K562 (cell line): Measurements from ENCODE around the gene FES. TPM values are rescaled to one million over a fixed set of nuclear protein-coding genes. Genes with fewer than 3 reads are reported as not detected.

Experiments used
- ATAC-seq: fragments of 200-7000 bp; cut with Tn5 transposase; 3 replicates; pipeline ENCODE4 v1.9.1; 2020; ENCODE audit warnings: moderate library complexity
- BruUV-seq: library from RNA; stranded (reverse); fragments of 400-500 nt; replicated peaks from 2 replicates; lab custom pipeline; 2021; lab: Mats Ljungman, UMichigan
- CTCF ChIA-PET: fragments of 300-600 bp; formaldehyde crosslinking; extraction: SDS; loops from one replicate; lab custom pipeline; 2021; ENCODE audit warnings: low intra/inter-chr PET ratio; lab: Yijun Ruan, JAX
- POLR2A ChIA-PET: fragments of 300-600, 350-650 bp; sonication (Branson Sonifier 250); formaldehyde crosslinking; extraction: SDS; loops from one replicate; lab custom pipeline; 2021; ENCODE audit warnings: antibody characterized with exemption, inconsistent platforms; lab: Yijun Ruan, JAX
- DNase-seq, 4 experiments: peaks; one replicate each; pipeline versions ENCODE4 v3.0.0 to v3.0.0-alpha.2; 2011 to 2018; ENCODE audit warnings: low spot score in 3 of 4, mixed read lengths in 3 of 4; ENCODE audit errors: extremely low read depth in 1 of 4
- FAIRE-seq: peaks from 2 replicates; lab custom pipeline; 2011; peaks lifted over from hg19 to GRCh38; lab: Jason Lieb, UNC
- H2AFZ ChIP-seq: 2 replicates; pipeline ENCODE4 v1.6.0; 2011; ENCODE audit warnings: low read depth, low read length, control low read depth, inconsistent platforms
- H3K27ac ChIP-seq: fragments of 200-600 bp; 3 replicates; pipeline ENCODE4 v1.8.0; 2011; ENCODE audit warnings: low read depth, mild to moderate bottlenecking, control low read depth, inconsistent platforms, low read length, moderate library complexity, mixed read lengths; ENCODE audit errors: extremely low read depth
- H3K27me3 ChIP-seq, 2 experiments: fragments of 300-600 bp in 1 of 2; 2 replicates in 1 of 2; 3 replicates in 1 of 2; pipeline versions ENCODE4 v1.6.0 to v1.8.0; 2011; ENCODE audit warnings: inconsistent platforms in 2 of 2, low read length in 2 of 2, mild to moderate bottlenecking in 1 of 2, mixed read lengths in 1 of 2, moderate library complexity in 1 of 2; ENCODE audit not compliant: control insufficient read depth in 2 of 2, insufficient read depth in 2 of 2
- H3K36me3 ChIP-seq: fragments of 300-600 bp; 3 replicates; pipeline ENCODE4 v1.8.0; 2011; ENCODE audit warnings: mild to moderate bottlenecking, low read length, inconsistent platforms; ENCODE audit not compliant: control insufficient read depth, insufficient read depth
- H3K4me1 ChIP-seq, 2 experiments: fragments of 200-600 bp in 1 of 2; replicated peaks in 1 of 2; 2 replicates in 1 of 2; 3 replicates in 1 of 2; pipeline versions ENCODE4 v1.5.1 to v1.8.0; 2011; ENCODE audit warnings: inconsistent platforms in 2 of 2, low read length in 2 of 2, mild to moderate bottlenecking in 1 of 2, mixed read lengths in 1 of 2, moderate library complexity in 1 of 2; ENCODE audit not compliant: control insufficient read depth in 2 of 2, insufficient read depth in 2 of 2
- H3K4me2 ChIP-seq: 2 replicates; pipeline ENCODE4 v1.6.1; 2011; ENCODE audit warnings: low read length, control low read depth, inconsistent platforms, mixed read lengths; ENCODE audit not compliant: insufficient read depth
- H3K4me3 ChIP-seq: fragments of 200-600 bp; sonication (generic), shearing (Covaris generic); 2 replicates; pipeline ENCODE4 v1.5.1; 2016; ENCODE audit warnings: control low read depth, inconsistent platforms
- H3K79me2 ChIP-seq: fragments of 200-600 bp; 3 replicates; pipeline ENCODE4 v1.8.0; 2011; ENCODE audit warnings: low read length, inconsistent platforms; ENCODE audit not compliant: control insufficient read depth, insufficient read depth
- H3K9ac ChIP-seq, 2 experiments: 2 replicates each; pipeline versions ENCODE4 v1.6.0 to v1.6.1; 2011; ENCODE audit warnings: low read depth in 2 of 2, low read length in 2 of 2, control low read depth in 1 of 2, inconsistent platforms in 1 of 2, mild to moderate bottlenecking in 1 of 2, mixed read lengths in 1 of 2; ENCODE audit not compliant: insufficient read depth in 1 of 2
- H3K9me1 ChIP-seq: one replicate; pipeline ENCODE4 v1.6.0; 2011; ENCODE audit warnings: inconsistent platforms, mild to moderate bottlenecking, low read length, moderate library complexity; ENCODE audit not compliant: control insufficient read depth, insufficient read depth
- H3K9me3 ChIP-seq: replicated peaks from 2 replicates; pipeline ENCODE4 v1.5.1; 2011; ENCODE audit warnings: low read depth, low read length, inconsistent platforms; ENCODE audit not compliant: control insufficient read depth, insufficient read depth
- H4K20me1 ChIP-seq: replicated peaks from 2 replicates; pipeline ENCODE4 v1.6.1; 2011; ENCODE audit warnings: low read length, inconsistent platforms, mixed read lengths; ENCODE audit not compliant: control insufficient read depth, insufficient read depth
- CCNT2 ChIP-seq: IDR thresholded peaks from 2 replicates; pipeline ENCODE4 v1.6.1; 2011; ENCODE audit warnings: borderline replicate concordance, low read depth, mild to moderate bottlenecking, moderate library complexity, mixed read lengths, low read length; ENCODE audit not compliant: insufficient read length; ENCODE audit errors: extremely low read depth
- E2F3 ChIP-seq: fragments of 250-450 bp; sonication (Bioruptor Pico); IDR thresholded peaks from 2 replicates; pipeline ENCODE4 v1.4.0; 2020; ENCODE audit warnings: mild to moderate bottlenecking
- KLF16 ChIP-seq: IDR thresholded peaks from 2 replicates; pipeline ENCODE4 v1.6.1; 2016; ENCODE audit warnings: antibody characterized with exemption
- MCM3 ChIP-seq: fragments of 450-650 bp; IDR thresholded peaks from 2 replicates; pipeline ENCODE4 v1.6.1; 2016
- MEIS2 ChIP-seq: fragments of 450-650 bp; IDR thresholded peaks from 2 replicates; pipeline ENCODE4 v1.6.1; 2014; ENCODE audit warnings: mild to moderate bottlenecking; ENCODE audit not compliant: partially characterized antibody
- POLR2A ChIP-seq: fragments of 450-650 bp; conservative IDR thresholded peaks from 2 replicates; pipeline ENCODE4 v1.6.1; 2016
- RFX7 ChIP-seq: fragments of 250-450 bp; sonication (Bioruptor Pico); IDR thresholded peaks from 2 replicates; pipeline ENCODE4 v1.5.1; 2021; ENCODE audit warnings: mild to moderate bottlenecking
- SIN3A ChIP-seq, 2 experiments: fragments of 150-350 bp in 1 of 2; IDR thresholded peaks; 2 replicates each; pipeline ENCODE4 v1.6.1; 2011 to 2016; ENCODE audit warnings: borderline replicate concordance in 2 of 2, low read depth in 2 of 2, low read length in 2 of 2, mild to moderate bottlenecking in 2 of 2, moderate library complexity in 2 of 2; ENCODE audit not compliant: control insufficient read depth in 1 of 2
- TARDBP ChIP-seq: fragments of 450-650 bp; IDR thresholded peaks from 2 replicates; pipeline ENCODE4 v1.6.1; 2016
- ZNF165 ChIP-seq: fragments of 250-450 bp; sonication (Bioruptor Pico); IDR thresholded peaks from 2 replicates; pipeline ENCODE4 v1.4.0; 2020; ENCODE audit warnings: borderline replicate concordance
- ZNF253 ChIP-seq: fragments of 250-450 bp; sonication (Bioruptor Pico); conservative IDR thresholded peaks from 2 replicates; pipeline ENCODE4 v1.6.1; 2021; ENCODE audit warnings: mild to moderate bottlenecking
- ZNF324 ChIP-seq: fragments of 250-450 bp; sonication (Bioruptor Pico); IDR thresholded peaks from 2 replicates; pipeline ENCODE4 v1.4.0; 2020; ENCODE audit warnings: mild to moderate bottlenecking
- WGBS: fragments of 100-300 bp; shearing (Covaris generic); methylation state at CpG from one replicate; pipeline ENCODE4 v1.1.6; 2016; ENCODE audit warnings: low coverage, mixed read lengths; ENCODE audit not compliant: insufficient coverage; ENCODE audit errors: missing lambda C conversion rate; 5-methylcytosine and 5-hydroxymethylcytosine counted together
- in situ Hi-C: fragments of 300-500 bp; cut with MboI; formaldehyde crosslinking; loops from 4 replicates; pipeline ENCODE4 v1.15.0; 2018; ENCODE audit warnings: inconsistent platforms, mixed read lengths
- intact Hi-C: fragments of 100-400 bp; cut with micrococcal nuclease; formaldehyde crosslinking; loops from 2 replicates; pipeline ENCODE4 v1.14.2; 2022
- polyA plus RNA-seq, 8 experiments: library from polyadenylated mRNA; depleted of rRNA in 4 of 8; stranded (reverse) in 5 of 8; unstranded in 3 of 8; fragments of >200 nt; fragmentation: Nextera tagmentation in 2 of 8; fragmentation: Illumina TruSeq in 1 of 8; extraction: Ambion mirVana in 2 of 8; extraction: Trizol in 1 of 8; gene quantifications; 2 replicates each; pipeline versions ENCODE4 v1.2.1 to v1.2.3, GENCODE V29; 2011 to 2014; ENCODE audit warnings: inconsistent platforms in 1 of 8, missing spikeins in 1 of 8
- total RNA-seq, 7 experiments: library from RNA; depleted of rRNA in 6 of 7; stranded (reverse); fragments of >200 nt in 6 of 7; fragmentation: Illumina TruSeq in 2 of 7; extraction: Trizol in 2 of 7; gene quantifications; 2 replicates each; pipeline versions ENCODE4 v1.2.1 to v1.2.3, GENCODE V29; 2011 to 2021; ENCODE audit warnings: low replicate concordance in 1 of 7
- TF ChIP-seq, protein P1 (sequence below): fragments of 450-650 bp; IDR thresholded peaks from 2 replicates; pipeline ENCODE4 v1.6.1; 2016
- TF ChIP-seq, protein P2 (sequence below): fragments of 250-450 bp; sonication (Bioruptor Pico); IDR thresholded peaks from 2 replicates; pipeline ENCODE4 v1.4.0; 2020; ENCODE audit warnings: mild to moderate bottlenecking, moderate library complexity, borderline replicate concordance
- TF ChIP-seq, protein P3 (sequence below): sonication (generic); formaldehyde crosslinking; IDR thresholded peaks from 2 replicates; pipeline ENCODE4 v1.5.0; 2020; ENCODE audit warnings: missing genetic modification reagents
- TF ChIP-seq, protein P4 (sequence below): fragments of 450-650 bp; IDR thresholded peaks from 2 replicates; pipeline ENCODE4 v1.6.1; 2016; ENCODE audit warnings: low read depth, mild to moderate bottlenecking, moderate library complexity
- TF ChIP-seq, protein P5 (sequence below): fragments of 250-450 bp; sonication (Bioruptor Pico); IDR thresholded peaks from 2 replicates; pipeline ENCODE4 v1.8.0; 2021; ENCODE audit warnings: borderline replicate concordance, mild to moderate bottlenecking, moderate library complexity; ENCODE audit not compliant: poor library complexity, severe bottlenecking

Gene FES
- total and polyA plus RNA-seq, 9 of the 15 experiments (the other 6 are each of a cell fraction or from before 2014, with no cell fraction given), result 0.38 to 2.6 (median 0.82) TPM

DNA sequence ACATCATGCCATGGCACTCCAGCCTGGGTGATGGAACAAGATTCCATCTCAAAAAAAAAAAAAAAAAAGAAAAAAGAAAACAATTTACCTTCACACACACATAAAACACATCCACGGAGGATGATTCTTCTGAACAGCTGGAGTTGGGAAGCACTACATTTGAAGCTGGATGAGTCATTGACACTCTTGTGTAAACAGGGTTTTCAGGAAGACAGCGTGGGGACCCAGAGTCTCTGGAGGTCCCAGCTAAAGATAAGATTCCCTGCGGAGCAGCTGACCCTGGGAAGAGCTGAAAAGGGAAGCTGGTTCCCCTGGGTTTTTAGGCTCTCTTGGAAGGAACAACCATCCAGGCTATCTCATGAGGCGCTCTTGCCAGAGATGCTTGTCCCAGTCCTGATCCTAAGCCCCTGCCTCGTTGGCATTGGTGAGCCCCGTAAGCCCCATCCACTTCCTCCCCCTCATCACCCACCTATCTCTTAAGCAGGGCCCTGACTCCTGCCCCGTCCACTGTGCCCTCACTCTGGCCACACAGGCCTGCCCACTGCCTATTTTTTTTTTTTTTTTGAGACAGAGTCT, 47.9 kb upstream of the FES start:
- CTCF ChIA-PET, result no interaction called here
- Histone ChIP-seq H3K79me2 (no peaks in the 10 kb centered on the region), H3K4me1 (peaks cover 51 to 60% of the 10 kb centered on the region in 2 experiments), H3K9me1 (no peaks in the 10 kb centered on the region), H3K27ac (peak overlapping the region; percentile 59; the same call in 1 of the 3 replicates), H4K20me1 (no peaks in the 10 kb centered on the region), H2AFZ (peak overlapping the region; percentile 74), H3K9me3 (no peaks in the 10 kb centered on the region), H3K4me3 (no peak overlapping the region), H3K9ac (peak overlapping the region; percentile 41 to 51; a peak in 3 of 4 replicates), H3K36me3 (no peaks in the 10 kb centered on the region), H3K4me2 (peak overlapping the region; percentile 54; the same call in 1 of the 2 replicates), H3K27me3 (no peaks in the 10 kb centered on the region)
- DNase-seq (peak; percentile 64 to 74 (median 66)), FAIRE-seq (peak; percentile 64), ATAC-seq (peak; percentile 3; the same call in 1 of the 3 replicates)
- in situ Hi-C loops, result no loop called here
- WGBS, result 19% methylated on average over 7 of the region's 7 CpGs
- no TSS peak for BruUV-seq
- POLR2A ChIA-PET, result interaction anchor here (0.7 kb wide), 1 partner anchor 95 kb away, joined by 3 read pairs; no protein-coding TSS in a partner anchor
- intact Hi-C loops, result no loop called here
- TF ChIP-seq, protein P1, sequence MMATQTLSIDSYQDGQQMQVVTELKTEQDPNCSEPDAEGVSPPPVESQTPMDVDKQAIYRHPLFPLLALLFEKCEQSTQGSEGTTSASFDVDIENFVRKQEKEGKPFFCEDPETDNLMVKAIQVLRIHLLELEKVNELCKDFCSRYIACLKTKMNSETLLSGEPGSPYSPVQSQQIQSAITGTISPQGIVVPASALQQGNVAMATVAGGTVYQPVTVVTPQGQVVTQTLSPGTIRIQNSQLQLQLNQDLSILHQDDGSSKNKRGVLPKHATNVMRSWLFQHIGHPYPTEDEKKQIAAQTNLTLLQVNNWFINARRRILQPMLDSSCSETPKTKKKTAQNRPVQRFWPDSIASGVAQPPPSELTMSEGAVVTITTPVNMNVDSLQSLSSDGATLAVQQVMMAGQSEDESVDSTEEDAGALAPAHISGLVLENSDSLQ, result 0 out of 2 replicates have a peak, but pooled peaks have one; percentile 14
- peak in 1 of 2 experiments; percentile 18; a peak in 1 of 4 replicates for TF ChIP-seq SIN3A (IDR thresholded peaks at IDR 0.05; ENCODE audit: borderline replicate concordance in 2 of 2, control insufficient read depth in 1 of 2, low read depth in 2 of 2, low read length in 2 of 2)
- no peak for TF ChIP-seq ZNF165 (CRISPR knock-in tag)
- TF ChIP-seq, protein P2, sequence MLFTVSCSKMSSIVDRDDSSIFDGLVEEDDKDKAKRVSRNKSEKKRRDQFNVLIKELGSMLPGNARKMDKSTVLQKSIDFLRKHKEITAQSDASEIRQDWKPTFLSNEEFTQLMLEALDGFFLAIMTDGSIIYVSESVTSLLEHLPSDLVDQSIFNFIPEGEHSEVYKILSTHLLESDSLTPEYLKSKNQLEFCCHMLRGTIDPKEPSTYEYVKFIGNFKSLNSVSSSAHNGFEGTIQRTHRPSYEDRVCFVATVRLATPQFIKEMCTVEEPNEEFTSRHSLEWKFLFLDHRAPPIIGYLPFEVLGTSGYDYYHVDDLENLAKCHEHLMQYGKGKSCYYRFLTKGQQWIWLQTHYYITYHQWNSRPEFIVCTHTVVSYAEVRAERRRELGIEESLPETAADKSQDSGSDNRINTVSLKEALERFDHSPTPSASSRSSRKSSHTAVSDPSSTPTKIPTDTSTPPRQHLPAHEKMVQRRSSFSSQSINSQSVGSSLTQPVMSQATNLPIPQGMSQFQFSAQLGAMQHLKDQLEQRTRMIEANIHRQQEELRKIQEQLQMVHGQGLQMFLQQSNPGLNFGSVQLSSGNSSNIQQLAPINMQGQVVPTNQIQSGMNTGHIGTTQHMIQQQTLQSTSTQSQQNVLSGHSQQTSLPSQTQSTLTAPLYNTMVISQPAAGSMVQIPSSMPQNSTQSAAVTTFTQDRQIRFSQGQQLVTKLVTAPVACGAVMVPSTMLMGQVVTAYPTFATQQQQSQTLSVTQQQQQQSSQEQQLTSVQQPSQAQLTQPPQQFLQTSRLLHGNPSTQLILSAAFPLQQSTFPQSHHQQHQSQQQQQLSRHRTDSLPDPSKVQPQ (CRISPR knock-in tag), result no peak
- no peak for TF ChIP-seq MCM3
- TF ChIP-seq POLR2A, result no peak
- TF ChIP-seq MEIS2, result peak; percentile 16
- TF ChIP-seq E2F3 (CRISPR knock-in tag), result no peak
- no peak for TF ChIP-seq ZNF324 (CRISPR knock-in tag)
- TF ChIP-seq, protein P3, sequence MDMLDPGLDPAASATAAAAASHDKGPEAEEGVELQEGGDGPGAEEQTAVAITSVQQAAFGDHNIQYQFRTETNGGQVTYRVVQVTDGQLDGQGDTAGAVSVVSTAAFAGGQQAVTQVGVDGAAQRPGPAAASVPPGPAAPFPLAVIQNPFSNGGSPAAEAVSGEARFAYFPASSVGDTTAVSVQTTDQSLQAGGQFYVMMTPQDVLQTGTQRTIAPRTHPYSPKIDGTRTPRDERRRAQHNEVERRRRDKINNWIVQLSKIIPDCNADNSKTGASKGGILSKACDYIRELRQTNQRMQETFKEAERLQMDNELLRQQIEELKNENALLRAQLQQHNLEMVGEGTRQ (CRISPR knock-in tag), result no peak
- TF ChIP-seq, protein P4, sequence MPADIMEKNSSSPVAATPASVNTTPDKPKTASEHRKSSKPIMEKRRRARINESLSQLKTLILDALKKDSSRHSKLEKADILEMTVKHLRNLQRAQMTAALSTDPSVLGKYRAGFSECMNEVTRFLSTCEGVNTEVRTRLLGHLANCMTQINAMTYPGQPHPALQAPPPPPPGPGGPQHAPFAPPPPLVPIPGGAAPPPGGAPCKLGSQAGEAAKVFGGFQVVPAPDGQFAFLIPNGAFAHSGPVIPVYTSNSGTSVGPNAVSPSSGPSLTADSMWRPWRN, result 0 out of 2 replicates have a peak, but pooled peaks have one; percentile 32
- no peak for TF ChIP-seq RFX7 (CRISPR knock-in tag)
- no peak for TF ChIP-seq TARDBP
- TF ChIP-seq KLF16, result no peak
- TF ChIP-seq ZNF253, result no peak
- peak; percentile 32 for TF ChIP-seq CCNT2
- TF ChIP-seq, protein P5, sequence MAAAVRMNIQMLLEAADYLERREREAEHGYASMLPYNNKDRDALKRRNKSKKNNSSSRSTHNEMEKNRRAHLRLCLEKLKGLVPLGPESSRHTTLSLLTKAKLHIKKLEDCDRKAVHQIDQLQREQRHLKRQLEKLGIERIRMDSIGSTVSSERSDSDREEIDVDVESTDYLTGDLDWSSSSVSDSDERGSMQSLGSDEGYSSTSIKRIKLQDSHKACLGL (CRISPR knock-in tag), result no peak
